A204.1 (cell line): Measurements from ENCODE around the gene TBC1D17.

Source experiments
- FAIRE-seq: peaks from 2 replicates; lab custom pipeline; 2012; peaks lifted over from hg19 to GRCh38; lab: Jason Lieb, UNC

Gene TBC1D17

GRCh38 chr19:49894011-49894664 lies 16.6 kb downstream of the TBC1D17 start:
- no peak for FAIRE-seq

GRCh38 chr19:49894879-49895565 lies 17.5 kb downstream of the TBC1D17 start:
- no peak for FAIRE-seq

- no peak for FAIRE-seq
These were observed 18.2 kb downstream of the TBC1D17 start for GRCh38 chr19:49895566-49896297.

GRCh38 chr19:49896863-49897621 lies 19.5 kb downstream of the TBC1D17 start, which contains the start of gene IL4I1:
Gene IL4I1, minus strand, starts transcription at chr19:49896887. Its CDS starts 727 bp downstream, at chr19:49896160.
- FAIRE-seq, result no peak

GRCh38 chr19:49904136-49904535 lies 26.6 kb downstream of the TBC1D17 start:
- FAIRE-seq, result no peak

GRCh38 chr19:49906879-49907564 lies 29.5 kb downstream of the TBC1D17 start:
- no peak for FAIRE-seq

GRCh38 chr19:49907745-49908446 lies 30.4 kb downstream of the TBC1D17 start:
- no peak for FAIRE-seq

GRCh38 chr19:49908480-49909420 lies 31.2 kb downstream of the TBC1D17 start:
- no peak for FAIRE-seq

- no peak for FAIRE-seq
These were observed 32.7 kb downstream of the TBC1D17 start for GRCh38 chr19:49910179-49910578.

GRCh38 chr19:49911381-49912145 lies 34.1 kb downstream of the TBC1D17 start:
- no peak for FAIRE-seq

GRCh38 chr19:49912965-49913685 lies 35.6 kb downstream of the TBC1D17 start:
- FAIRE-seq, result no peak

GRCh38 chr19:49913720-49914119 lies 36.2 kb downstream of the TBC1D17 start:
- FAIRE-seq, result no peak

GRCh38 chr19:49915271-49915670 lies 37.8 kb downstream of the TBC1D17 start:
- FAIRE-seq, result no peak

GRCh38 chr19:49916839-49917733 lies 39.6 kb downstream of the TBC1D17 start:
- FAIRE-seq, result no peak

GRCh38 chr19:49918089-49918488 lies 40.6 kb downstream of the TBC1D17 start:
- no peak for FAIRE-seq

GRCh38 chr19:49920624-49921363 lies 43.3 kb downstream of the TBC1D17 start:
- FAIRE-seq, result no peak
